HepG2 (cell line): ENCODE results near the gene SERINC5. TPM values are rescaled to one million over a fixed set of nuclear protein-coding genes. Genes with fewer than 3 reads are reported as not detected.

Experiments used
- ATAC-seq: fragments of 200-7000 bp; cut with Tn5 transposase; 3 replicates; pipeline ENCODE4 v1.9.1; 2020; ENCODE audit warnings: mild to moderate bottlenecking, moderate library complexity
- BruUV-seq: library from RNA; stranded (reverse); fragments of 400-500 nt; replicated peaks from 2 replicates; lab custom pipeline; 2021; lab: Mats Ljungman, UMichigan
- CTCF ChIA-PET: fragments of 300-600 bp; formaldehyde crosslinking; extraction: SDS; loops from one replicate; lab custom pipeline; 2021; ENCODE audit warnings: low total read pairs, inconsistent platforms, low intra/inter-chr PET ratio; lab: Yijun Ruan, JAX
- POLR2A ChIA-PET: fragments of 350-600 bp; sonication (Branson Sonifier 250); formaldehyde crosslinking; loops from one replicate; lab custom pipeline; 2020; ENCODE audit warnings: antibody characterized with exemption, inconsistent platforms; lab: Yijun Ruan, JAX
- DNase-seq: peaks from one replicate; pipeline ENCODE4 v3.0.0-alpha.2; 2015; ENCODE audit warnings: low spot score
- FAIRE-seq: peaks from 3 replicates; lab custom pipeline; 2011; peaks lifted over from hg19 to GRCh38; lab: Jason Lieb, UNC
- H2AFZ ChIP-seq: one replicate; pipeline ENCODE4 v1.6.1; 2011; ENCODE audit warnings: low read length, inconsistent platforms
- H3K27ac ChIP-seq: fragments of 300-600 bp; 3 replicates; pipeline ENCODE4 v1.8.0; 2011; ENCODE audit warnings: mixed run types, mild to moderate bottlenecking, mixed read lengths, low read length, inconsistent platforms; ENCODE audit not compliant: insufficient read depth; ENCODE audit errors: extremely low read length
- H3K27me3 ChIP-seq, 2 experiments: fragments of 200-600 bp in 1 of 2; 2 replicates in 1 of 2; 3 replicates in 1 of 2; pipeline versions ENCODE4 v1.6.0 to v1.8.0; 2011; ENCODE audit warnings: low read length in 2 of 2, mild to moderate bottlenecking in 2 of 2, moderate library complexity in 2 of 2, inconsistent platforms in 1 of 2; ENCODE audit not compliant: insufficient read depth in 2 of 2, control insufficient read depth in 1 of 2
- H3K36me3 ChIP-seq, 2 experiments: fragments of 200-600 bp in 1 of 2; replicated peaks in 1 of 2; 2 replicates in 1 of 2; 3 replicates in 1 of 2; pipeline versions ENCODE4 v1.5.1 to v1.8.0; 2011; ENCODE audit warnings: low read length in 2 of 2, inconsistent platforms in 1 of 2; ENCODE audit not compliant: insufficient read depth in 2 of 2, control insufficient read depth in 1 of 2
- H3K4me1 ChIP-seq: 2 replicates; pipeline ENCODE4 v1.5.1; 2012; ENCODE audit warnings: low read length, inconsistent platforms; ENCODE audit not compliant: insufficient read depth
- H3K4me2 ChIP-seq: 2 replicates; pipeline ENCODE4 v1.6.0; 2011; ENCODE audit warnings: low read depth, low read length, inconsistent platforms
- H3K4me3 ChIP-seq, 3 experiments: fragments of 200-600 bp in 1 of 3; sonication (generic), shearing (Covaris generic) in 1 of 3; replicated peaks in 1 of 3; 2 replicates each; pipeline ENCODE4 v1.5.1; 2011 to 2016; ENCODE audit warnings: low read length in 3 of 3, inconsistent platforms in 2 of 3, low read depth in 2 of 3, mild to moderate bottlenecking in 2 of 3, control low read depth in 1 of 3, mixed read lengths in 1 of 3; ENCODE audit not compliant: insufficient read depth in 1 of 3
- H3K79me2 ChIP-seq: one replicate; pipeline ENCODE4 v1.6.1; 2011; ENCODE audit warnings: low read length, inconsistent platforms; ENCODE audit not compliant: insufficient read depth
- H3K9ac ChIP-seq: 2 replicates; pipeline ENCODE4 v1.6.0; 2011; ENCODE audit warnings: mild to moderate bottlenecking, low read depth, low read length, inconsistent platforms; ENCODE audit not compliant: insufficient read depth
- H3K9me3 ChIP-seq: 2 replicates; pipeline ENCODE4 v1.5.1; 2012; ENCODE audit warnings: mild to moderate bottlenecking, low read length
- H4K20me1 ChIP-seq: 2 replicates; pipeline ENCODE4 v1.6.0; 2011; ENCODE audit warnings: inconsistent platforms, mild to moderate bottlenecking, low read length, moderate library complexity; ENCODE audit not compliant: insufficient read depth
- EED ChIP-seq: sonication (generic); formaldehyde crosslinking; IDR thresholded peaks from 2 replicates; pipeline ENCODE4 v1.5.0; 2020; ENCODE audit warnings: mild to moderate bottlenecking, missing genetic modification reagents
- HDAC1 ChIP-seq: sonication (generic); formaldehyde crosslinking; IDR thresholded peaks from 2 replicates; pipeline ENCODE4 v1.5.1; 2020; ENCODE audit warnings: mild to moderate bottlenecking, missing genetic modification reagents
- HMG20B ChIP-seq: conservative IDR thresholded peaks from 2 replicates; pipeline ENCODE4 v1.6.1; 2016; ENCODE audit warnings: missing genetic modification reagents, missing compliant biosample characterization
- PHF8 ChIP-seq: sonication (generic); formaldehyde crosslinking; IDR thresholded peaks from 2 replicates; pipeline ENCODE4 v1.5.0; 2020; ENCODE audit warnings: missing genetic modification reagents
- ZBTB43 ChIP-seq: sonication (generic); formaldehyde crosslinking; conservative IDR thresholded peaks from 2 replicates; pipeline ENCODE4 v1.4.0; 2020; ENCODE audit warnings: missing genetic modification reagents
- ZKSCAN8 ChIP-seq: IDR thresholded peaks from 2 replicates; pipeline ENCODE4 v1.6.1; 2016; ENCODE audit warnings: borderline replicate concordance, missing genetic modification reagents, missing compliant biosample characterization
- ZNF3 ChIP-seq: IDR thresholded peaks from 2 replicates; pipeline ENCODE4 v1.7.0; 2017; ENCODE audit warnings: inconsistent platforms
- ZNF331 ChIP-seq: sonication (generic); formaldehyde crosslinking; IDR thresholded peaks from 2 replicates; pipeline ENCODE4 v1.4.0; 2020; ENCODE audit warnings: missing genetic modification reagents
- ZNF33A ChIP-seq: sonication (generic); formaldehyde crosslinking; IDR thresholded peaks from 2 replicates; pipeline ENCODE4 v1.5.1; 2020; ENCODE audit warnings: missing genetic modification reagents, mild to moderate bottlenecking, moderate library complexity, borderline replicate concordance
- ZNF367 ChIP-seq: sonication (generic); formaldehyde crosslinking; IDR thresholded peaks from 2 replicates; pipeline ENCODE4 v1.4.0; 2020; ENCODE audit warnings: missing genetic modification reagents, borderline replicate concordance
- ZNF800 ChIP-seq: sonication (generic); formaldehyde crosslinking; IDR thresholded peaks from 2 replicates; pipeline ENCODE4 v1.4.0; 2020; ENCODE audit warnings: missing genetic modification reagents
- ZNF816 ChIP-seq: sonication (generic); formaldehyde crosslinking; IDR thresholded peaks from 2 replicates; pipeline ENCODE4 v1.8.0; 2022; ENCODE audit warnings: missing genetic modification reagents, mild to moderate bottlenecking, borderline replicate concordance
- WGBS: methylation state at CpG from one replicate; pipeline ENCODE4 v1.1.6; 2017; ENCODE audit warnings: low lambda C conversion rate; 5-methylcytosine and 5-hydroxymethylcytosine counted together
- in situ Hi-C: cut with HindIII; loops from 2 replicates; pipeline ENCODE4 v1.10.0; 2017; ENCODE audit warnings: low pct_unique_long_range_greater_than_20kb; ENCODE audit not compliant: extremely low pct_ligation_motif_present
- intact Hi-C: fragments of 100-400 bp; cut with micrococcal nuclease; formaldehyde crosslinking; loops from one replicate; pipeline ENCODE4 v1.10.0; 2022; ENCODE audit not compliant: unreplicated experiment
- polyA plus RNA-seq, 8 experiments: library from polyadenylated mRNA; depleted of rRNA in 3 of 8; stranded (reverse) in 7 of 8; unstranded in 1 of 8; fragments of >200 nt; fragmentation: Illumina TruSeq in 4 of 8; extraction: Trizol in 4 of 8; gene quantifications; 2 replicates each; pipeline versions ENCODE4 v1.2.1 to v1.2.3, GENCODE V29; 2011 to 2016; ENCODE audit warnings: low read depth in 4 of 8, missing spikeins in 1 of 8, mixed read lengths in 1 of 8; ENCODE audit not compliant: insufficient read depth in 1 of 8
- total RNA-seq, 5 experiments: library from RNA; depleted of rRNA; stranded (reverse); fragments of >200 nt; fragmentation: Illumina TruSeq; extraction: Trizol; gene quantifications; 2 replicates each; pipeline ENCODE4 v1.2.3, GENCODE V29; 2016; ENCODE audit warnings: low read depth in 1 of 5
- TF ChIP-seq, protein P1 (sequence below): IDR thresholded peaks from 2 replicates; pipeline ENCODE4 v1.6.1; 2012; ENCODE audit warnings: low read depth, low read length, improper control_type of control experiment

The SERINC5 gene
- total and polyA plus RNA-seq, 2 of the 13 experiments (the other 11 are each of a cell fraction or from before 2014, with no cell fraction given), result 17.3 to 22.8 TPM

DNA sequence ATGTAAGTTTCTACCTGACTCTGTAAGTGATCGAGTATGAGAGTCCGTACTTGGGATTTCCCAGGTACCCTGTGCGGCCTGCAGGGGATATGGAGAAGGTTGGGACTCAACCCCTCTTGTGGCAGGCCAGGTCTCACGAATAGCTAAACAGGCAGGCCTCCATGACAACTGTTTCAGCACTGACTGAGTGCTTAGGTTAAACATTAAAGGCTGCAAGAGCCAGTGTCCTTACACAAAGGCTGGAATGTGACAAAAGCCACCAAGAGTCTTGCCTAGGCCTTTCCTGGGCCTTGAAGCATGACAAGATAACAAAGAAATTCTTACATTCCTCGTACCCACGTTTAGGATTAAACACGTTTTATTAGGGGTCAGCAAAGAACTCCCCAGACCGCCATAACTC is 162.1 kb downstream of the SERINC5 start (continued):
- TF ChIP-seq ZBTB43 (CRISPR knock-in tag) (no peak), ZNF367 (CRISPR knock-in tag) (no peak), ZNF331 (CRISPR knock-in tag) (peak; percentile 53; the same call in 1 of the 2 replicates), ZNF33A (CRISPR knock-in tag) (no peak), HDAC1 (CRISPR knock-in tag) (0 out of 2 replicates have a peak, but pooled peaks have one; percentile 27), PHF8 (CRISPR knock-in tag) (peak; percentile 51; the same call in 1 of the 2 replicates)
- TF ChIP-seq, protein P1, sequence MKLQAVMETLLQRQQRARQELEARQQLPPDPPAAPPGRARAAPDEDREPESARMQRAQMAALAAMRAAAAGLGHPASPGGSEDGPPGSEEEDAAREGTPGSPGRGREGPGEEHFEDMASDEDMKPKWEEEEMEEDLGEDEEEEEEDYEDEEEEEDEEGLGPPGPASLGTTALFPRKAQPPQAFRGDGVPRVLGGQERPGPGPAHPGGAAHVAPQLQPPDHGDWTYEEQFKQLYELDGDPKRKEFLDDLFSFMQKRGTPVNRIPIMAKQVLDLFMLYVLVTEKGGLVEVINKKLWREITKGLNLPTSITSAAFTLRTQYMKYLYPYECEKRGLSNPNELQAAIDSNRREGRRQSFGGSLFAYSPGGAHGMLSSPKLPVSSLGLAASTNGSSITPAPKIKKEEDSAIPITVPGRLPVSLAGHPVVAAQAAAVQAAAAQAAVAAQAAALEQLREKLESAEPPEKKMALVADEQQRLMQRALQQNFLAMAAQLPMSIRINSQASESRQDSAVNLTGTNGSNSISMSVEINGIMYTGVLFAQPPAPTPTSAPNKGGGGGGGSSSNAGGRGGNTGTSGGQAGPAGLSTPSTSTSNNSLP, result no peak

- ChIA-PET POLR2A (interaction anchor here (0.9 to 1.5 kb wide), 3 partner anchors 14 to 163 kb away, joined by 3 to 24 read pairs (median 4); partner anchors contain the start of gene SERINC5), CTCF (interaction anchor here (0.8 to 2.9 kb wide), 3 partner anchors 182 to 215 kb away, joined by 3 to 22 read pairs (median 12); no protein-coding TSS in a partner anchor)
- H3K4me3 ChIP-seq, result no peak overlapping the region
- no peaks in the 10 kb centered on the region for H3K79me2 ChIP-seq
- H3K9ac ChIP-seq, result no peak overlapping the region
- no peak overlapping the region for H2AFZ ChIP-seq
- 0 out of 5 replicates have a peak, but pooled peaks cover 0 to 2% of the 10 kb centered on the region in 2 experiments for H3K27me3 ChIP-seq
- BruUV-seq, result no TSS peak
- no peaks in the 10 kb centered on the region for H3K9me3 ChIP-seq
- no peaks in the 10 kb centered on the region for H4K20me1 ChIP-seq
- H3K36me3 ChIP-seq, result no peaks in the 10 kb centered on the region
- no peak overlapping the region for H3K4me2 ChIP-seq
- in situ Hi-C loops (loop anchor here (5.0 kb wide), 1 partner anchor 165 kb away; the partner anchor contains the start of gene SERINC5), intact Hi-C loops (loop anchor here (1.0 to 5.0 kb wide), 5 partner anchors 60 to 183 kb away; partner anchors contain the start of gene SERINC5)
- ATAC-seq, result no peak
- H3K4me1 ChIP-seq, result peaks cover 60% of the 10 kb centered on the region
- DNase-seq, result no peak
- no peak for FAIRE-seq
- WGBS, result 96% methylated on average over 8 of the region's 8 CpGs
- H3K27ac ChIP-seq, result no peak overlapping the region
- TF ChIP-seq ZKSCAN8 (CRISPR knock-in tag), result no peak
- no peak for TF ChIP-seq ZNF3 (CRISPR knock-in tag)
- no peak for TF ChIP-seq ZNF816
- no peak for TF ChIP-seq ZNF800 (CRISPR knock-in tag)
- no peak for TF ChIP-seq HMG20B (CRISPR knock-in tag)
- TF ChIP-seq EED (CRISPR knock-in tag), result no peak
Observed at GRCh38 chr5:80092486-80093107, 163.3 kb downstream of the SERINC5 start.
